ENCODE data around the gene BCAS3. TPM values are rescaled to one million over a fixed set of nuclear protein-coding genes. Genes with fewer than 3 reads are reported as not detected.
A peak's percentile ranks its signal among the peaks of the same experiment; 100 is the strongest.

BCAS3 gene
- total RNA-seq, 1 donor from 2014 or later: 64.9 TPM

DNA sequence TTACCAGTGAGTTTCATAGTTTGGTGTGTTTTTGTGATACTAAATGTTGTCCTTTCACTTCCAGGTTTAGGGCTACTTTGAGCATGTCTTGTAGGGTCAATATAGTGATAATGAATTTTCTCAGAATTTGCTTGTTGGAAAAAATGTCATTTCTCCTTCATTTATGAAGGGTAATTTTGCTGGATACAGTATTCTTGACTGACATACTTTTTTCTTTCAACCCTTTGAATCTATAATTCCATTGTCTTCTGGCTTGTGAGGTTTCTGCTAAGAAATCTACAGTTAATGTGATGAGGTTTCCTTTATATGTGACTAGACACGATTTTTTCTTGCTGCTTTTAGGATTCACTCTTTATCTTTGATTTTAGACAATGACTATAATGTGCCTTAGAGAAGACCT lies 219.3 kb downstream of the BCAS3 start:
- TF ChIP-seq, protein P1, sequence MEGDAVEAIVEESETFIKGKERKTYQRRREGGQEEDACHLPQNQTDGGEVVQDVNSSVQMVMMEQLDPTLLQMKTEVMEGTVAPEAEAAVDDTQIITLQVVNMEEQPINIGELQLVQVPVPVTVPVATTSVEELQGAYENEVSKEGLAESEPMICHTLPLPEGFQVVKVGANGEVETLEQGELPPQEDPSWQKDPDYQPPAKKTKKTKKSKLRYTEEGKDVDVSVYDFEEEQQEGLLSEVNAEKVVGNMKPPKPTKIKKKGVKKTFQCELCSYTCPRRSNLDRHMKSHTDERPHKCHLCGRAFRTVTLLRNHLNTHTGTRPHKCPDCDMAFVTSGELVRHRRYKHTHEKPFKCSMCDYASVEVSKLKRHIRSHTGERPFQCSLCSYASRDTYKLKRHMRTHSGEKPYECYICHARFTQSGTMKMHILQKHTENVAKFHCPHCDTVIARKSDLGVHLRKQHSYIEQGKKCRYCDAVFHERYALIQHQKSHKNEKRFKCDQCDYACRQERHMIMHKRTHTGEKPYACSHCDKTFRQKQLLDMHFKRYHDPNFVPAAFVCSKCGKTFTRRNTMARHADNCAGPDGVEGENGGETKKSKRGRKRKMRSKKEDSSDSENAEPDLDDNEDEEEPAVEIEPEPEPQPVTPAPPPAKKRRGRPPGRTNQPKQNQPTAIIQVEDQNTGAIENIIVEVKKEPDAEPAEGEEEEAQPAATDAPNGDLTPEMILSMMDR (IDR thresholded peaks at IDR 0.05; ENCODE audit: unreplicated experiment): no peak
- H3K27me3 Mint-ChIP-seq (ENCODE audit: low read depth): no peaks in the 10 kb centered on the region
- H3K4me1 Mint-ChIP-seq: no peaks in the 10 kb centered on the region
- peaks cover 46% of the 10 kb centered on the region for H3K9me3 Mint-ChIP-seq
- no peak overlapping the region for H3K27ac Mint-ChIP-seq
- DNase-seq (ENCODE audit: low spot score in 2 of 2, unreplicated experiment in 2 of 2): no peak
- H3K36me3 Mint-ChIP-seq: peaks cover 45% of the 10 kb centered on the region
- H3K4me3 Mint-ChIP-seq: no peak overlapping the region

DNA sequence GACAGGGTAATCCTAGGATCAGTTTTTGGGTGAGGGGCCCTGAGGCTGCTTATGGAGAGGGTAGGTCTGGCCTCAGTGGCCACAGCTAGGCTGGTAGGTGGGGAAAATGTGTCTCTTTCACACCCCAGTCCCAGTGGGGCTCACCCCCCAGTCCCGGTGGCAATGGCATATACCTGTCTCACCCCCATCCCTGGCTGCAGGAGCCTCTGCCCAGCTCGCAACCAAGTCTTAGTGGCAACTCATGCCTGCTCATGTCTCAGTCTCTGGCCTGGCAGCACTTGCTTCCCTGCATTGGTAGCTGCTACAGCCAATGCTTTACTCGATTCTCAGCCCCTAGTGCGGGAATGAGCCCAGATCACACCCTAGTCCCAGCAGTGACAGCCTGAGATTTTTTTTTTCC lies 221.5 kb downstream of the BCAS3 start:
- Mint-ChIP-seq H3K4me3 (no peak overlapping the region), H3K9me3 (peaks cover 37% of the 10 kb centered on the region), H3K4me1 (peaks cover 2% of the 10 kb centered on the region), H3K27ac (no peak overlapping the region), H3K36me3 (peaks cover 40% of the 10 kb centered on the region), H3K27me3 (ENCODE audit: low read depth) (no peaks in the 10 kb centered on the region)
- TF ChIP-seq, protein P1 (IDR thresholded peaks at IDR 0.05; ENCODE audit: unreplicated experiment): no peak
- no peak for DNase-seq (ENCODE audit: low spot score in 2 of 2, unreplicated experiment in 2 of 2)

DNA sequence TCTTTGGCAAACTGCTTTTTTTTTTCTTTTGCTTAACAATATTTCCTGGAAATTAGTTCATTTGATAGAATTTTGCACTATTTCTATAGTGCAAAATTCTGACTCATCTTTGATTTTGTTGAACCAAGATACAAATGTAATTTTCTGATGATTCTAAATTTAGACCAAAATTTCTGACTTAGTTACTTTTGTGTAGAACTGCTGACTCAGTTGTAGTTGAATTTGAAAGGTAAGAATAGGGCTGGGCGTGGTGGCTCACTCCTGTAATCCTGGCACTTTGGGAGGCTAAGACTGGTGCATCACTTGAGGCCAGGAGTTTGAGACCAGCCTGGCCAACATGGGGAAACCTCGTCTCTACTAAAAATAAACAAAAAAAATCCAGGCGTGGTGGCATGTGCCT lies 223.0 kb downstream of the BCAS3 start:
- Mint-ChIP-seq H3K36me3 (peaks cover 28% of the 10 kb centered on the region), H3K27me3 (ENCODE audit: low read depth) (no peaks in the 10 kb centered on the region), H3K4me1 (peaks cover 2% of the 10 kb centered on the region), H3K9me3 (peaks cover 21% of the 10 kb centered on the region), H3K4me3 (no peak overlapping the region), H3K27ac (no peak overlapping the region)
- DNase-seq (ENCODE audit: low spot score in 2 of 2, unreplicated experiment in 2 of 2): no peak
- TF ChIP-seq, protein P1 (IDR thresholded peaks at IDR 0.05; ENCODE audit: unreplicated experiment): no peak

DNA sequence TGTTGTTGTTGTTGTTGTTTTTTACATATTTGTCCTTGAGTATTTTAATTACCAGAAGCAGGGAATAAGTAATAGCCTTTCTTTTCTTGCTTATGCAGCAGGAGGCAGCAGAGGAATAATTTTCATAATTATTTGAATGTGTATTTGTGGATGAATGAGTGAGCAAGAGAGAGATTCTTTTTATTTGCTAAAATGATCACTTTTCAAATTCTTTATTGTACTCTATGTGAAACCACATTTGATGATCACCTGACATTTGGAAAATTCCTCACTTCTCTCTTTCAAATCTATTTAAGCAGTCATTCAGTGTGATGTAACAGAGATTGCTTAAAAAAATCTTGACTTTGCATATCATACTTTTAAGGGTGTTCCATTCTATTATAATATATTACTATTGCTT lies 223.6 kb downstream of the BCAS3 start:
- TF ChIP-seq, protein P1 (IDR thresholded peaks at IDR 0.05; ENCODE audit: unreplicated experiment): no peak
- Mint-ChIP-seq H3K27me3 (ENCODE audit: low read depth) (no peaks in the 10 kb centered on the region), H3K9me3 (peaks cover 20% of the 10 kb centered on the region), H3K36me3 (peaks cover 27% of the 10 kb centered on the region), H3K27ac (no peak overlapping the region), H3K4me3 (no peak overlapping the region), H3K4me1 (peaks cover 2% of the 10 kb centered on the region)
- DNase-seq (ENCODE audit: low spot score in 2 of 2, unreplicated experiment in 2 of 2): no peak

DNA sequence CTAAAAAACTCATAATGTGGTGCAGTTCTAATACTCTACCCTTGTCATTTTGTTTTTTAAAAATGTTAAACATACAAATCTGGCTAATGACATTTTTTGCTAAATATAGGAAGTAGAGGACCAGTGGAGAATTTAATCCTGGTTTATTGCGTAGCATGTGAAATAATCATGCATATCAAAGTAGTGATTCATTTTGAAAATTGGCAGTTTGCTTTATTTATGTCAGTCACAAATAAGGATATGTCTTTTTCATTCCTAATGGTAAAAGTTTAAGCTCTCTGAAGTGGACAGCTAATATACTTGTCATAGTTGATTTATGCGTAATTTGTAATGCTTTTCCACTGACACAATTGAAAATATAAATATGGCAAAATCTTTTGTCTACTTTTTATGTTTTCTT lies 224.2 kb downstream of the BCAS3 start:
- Mint-ChIP-seq H3K4me3 (no peak overlapping the region), H3K27me3 (ENCODE audit: low read depth) (no peaks in the 10 kb centered on the region), H3K36me3 (peaks cover 21% of the 10 kb centered on the region), H3K9me3 (peaks cover 14% of the 10 kb centered on the region), H3K27ac (no peak overlapping the region), H3K4me1 (peaks cover 2% of the 10 kb centered on the region)
- DNase-seq (ENCODE audit: low spot score in 2 of 2, unreplicated experiment in 2 of 2): no peak
- TF ChIP-seq, protein P1 (IDR thresholded peaks at IDR 0.05; ENCODE audit: unreplicated experiment): no peak

DNA sequence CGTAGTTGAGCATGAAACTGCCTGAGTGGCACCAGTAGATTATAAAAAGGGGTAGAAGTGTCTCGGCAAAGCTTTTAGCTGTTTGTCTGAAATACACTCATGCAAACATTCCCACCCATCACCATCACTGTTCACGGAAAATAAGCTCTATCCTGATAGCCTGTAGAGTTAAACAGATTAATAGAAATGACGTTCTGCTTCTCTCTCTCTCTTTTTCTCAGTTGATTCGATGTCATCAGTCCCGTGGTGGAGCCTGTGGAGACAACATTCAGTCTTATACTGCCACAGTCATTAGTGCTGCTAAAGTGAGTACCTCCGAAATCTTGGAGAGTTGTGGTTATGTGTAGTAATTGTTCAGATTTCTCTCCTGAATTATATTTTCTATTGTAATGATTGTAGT lies 224.7 kb downstream of the BCAS3 start:
- TF ChIP-seq, protein P1 (IDR thresholded peaks at IDR 0.05; ENCODE audit: unreplicated experiment): no peak
- DNase-seq (ENCODE audit: low spot score in 2 of 2, unreplicated experiment in 2 of 2): no peak
- H3K9me3 Mint-ChIP-seq: peaks cover 8% of the 10 kb centered on the region
- H3K4me1 Mint-ChIP-seq: peaks cover 2% of the 10 kb centered on the region
- H3K4me3 Mint-ChIP-seq: no peak overlapping the region
- no peaks in the 10 kb centered on the region for H3K27me3 Mint-ChIP-seq (ENCODE audit: low read depth)
- peaks cover 16% of the 10 kb centered on the region for H3K36me3 Mint-ChIP-seq
- H3K27ac Mint-ChIP-seq: peak overlapping the region; percentile 21
